Measurements from ENCODE around the gene SOX6. TPM values are rescaled to one million over a fixed set of nuclear protein-coding genes. Genes with fewer than 3 reads are reported as not detected.

The SOX6 gene
- total RNA-seq, 2 experiments from 2014 or later = 0.13 TPM; not detected in 1

DNA sequence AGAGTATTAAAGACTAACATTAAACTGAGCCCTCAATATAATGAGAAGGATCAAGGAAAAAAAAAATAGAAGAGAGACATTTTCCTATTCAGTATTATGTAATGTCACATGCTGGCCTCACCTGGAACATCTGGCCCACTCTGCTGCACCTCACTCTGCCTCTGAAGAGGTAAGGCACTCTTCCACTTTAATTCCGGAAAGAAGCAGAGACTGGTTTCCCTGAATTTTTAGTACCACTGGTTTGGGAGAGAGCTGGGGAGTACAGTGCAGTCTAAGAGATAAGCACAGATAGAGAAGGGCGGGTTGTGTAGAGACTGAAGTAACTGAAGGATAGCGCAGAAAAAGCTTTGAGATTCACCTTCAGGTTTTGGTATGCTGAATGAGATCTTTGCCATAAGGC lies 178.7 kb downstream of the SOX6 start:
- Histone ChIP-seq H2AFZ (ENCODE audit: low read length) (no peak overlapping the region), H3K9me2 (ENCODE audit: insufficient read depth, low read length) (no peaks in the 10 kb centered on the region), H3K79me2 (ENCODE audit: insufficient read depth, low read depth, low read length) (no peaks in the 10 kb centered on the region), H3K4me2 (ENCODE audit: low read length) (no peak overlapping the region), H3K27ac (ENCODE audit: low read depth, low read length, poor library complexity, severe bottlenecking) (no peak overlapping the region), H3K4me1 (ENCODE audit: insufficient read depth, low read length, poor library complexity, severe bottlenecking) (no peaks in the 10 kb centered on the region), H3K36me3 (ENCODE audit: insufficient read depth, low read length) (no peaks in the 10 kb centered on the region), H4K20me1 (ENCODE audit: insufficient read depth, low read length) (no peaks in the 10 kb centered on the region), H3K9me3 (ENCODE audit: low read length) (no peaks in the 10 kb centered on the region), H3K4me3 (ENCODE audit: low read depth, low read length, poor library complexity, severe bottlenecking) (no peak overlapping the region)
- ChIA-PET POLR2A (no interaction called here), CTCF (ENCODE audit: unreplicated experiment) (no interaction called here)
- no peak for DNase-seq (ENCODE audit: low spot score)
- BruUV-seq (replicated peaks) = no TSS peak
- TF ChIP-seq EZH2phosphoT487 (IDR thresholded peaks at IDR 0.05; ENCODE audit: borderline replicate concordance, low read depth, low read length) (no peak), CTCF (conservative IDR thresholded peaks at IDR 0.05; ENCODE audit: low read length) (no peak)
- intact Hi-C loops (cut with micrococcal nuclease; ENCODE audit: unreplicated experiment) = no loop called here

DNA sequence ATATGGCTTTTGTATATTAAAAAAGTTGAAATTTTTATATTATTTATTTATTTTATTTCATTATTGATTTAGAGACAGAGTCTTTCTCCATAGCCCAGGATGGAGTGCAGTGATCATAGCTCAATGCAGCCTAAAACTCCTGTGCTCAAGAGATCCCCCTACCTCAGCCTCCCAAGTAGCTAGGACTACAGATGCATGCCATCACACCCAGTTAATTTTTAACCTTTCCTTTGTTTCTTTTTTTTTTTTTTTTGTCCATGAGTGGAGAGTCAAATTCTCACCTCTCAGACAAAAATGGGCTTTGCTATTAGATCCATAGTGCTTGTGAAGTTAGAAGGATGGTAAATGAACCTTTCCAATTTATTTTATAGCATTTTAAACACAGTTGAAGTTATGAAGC lies 182.5 kb downstream of the SOX6 start:
- Histone ChIP-seq H3K4me2 (ENCODE audit: low read length) (no peak overlapping the region), H4K20me1 (ENCODE audit: insufficient read depth, low read length) (no peaks in the 10 kb centered on the region), H3K4me1 (ENCODE audit: insufficient read depth, low read length, poor library complexity, severe bottlenecking) (no peaks in the 10 kb centered on the region), H3K36me3 (ENCODE audit: insufficient read depth, low read length) (no peaks in the 10 kb centered on the region), H3K27ac (ENCODE audit: low read depth, low read length, poor library complexity, severe bottlenecking) (no peak overlapping the region), H3K79me2 (ENCODE audit: insufficient read depth, low read depth, low read length) (no peaks in the 10 kb centered on the region), H2AFZ (ENCODE audit: low read length) (no peak overlapping the region), H3K9me2 (ENCODE audit: insufficient read depth, low read length) (no peaks in the 10 kb centered on the region), H3K9me3 (ENCODE audit: low read length) (no peaks in the 10 kb centered on the region), H3K4me3 (ENCODE audit: low read depth, low read length, poor library complexity, severe bottlenecking) (no peak overlapping the region)
- no TSS peak for BruUV-seq (replicated peaks)
- ChIA-PET POLR2A (interaction anchor here (0.7 to 1.3 kb wide), 3 partner anchors 11 to 575 kb away, joined by 3 to 11 read pairs (median 4); no protein-coding TSS in a partner anchor), CTCF (ENCODE audit: unreplicated experiment) (no interaction called here)
- intact Hi-C loops (cut with micrococcal nuclease; ENCODE audit: unreplicated experiment) = no loop called here
- no peak for DNase-seq (ENCODE audit: low spot score)
- TF ChIP-seq CTCF (conservative IDR thresholded peaks at IDR 0.05; ENCODE audit: low read length) (no peak), EZH2phosphoT487 (IDR thresholded peaks at IDR 0.05; ENCODE audit: borderline replicate concordance, low read depth, low read length) (no peak)

DNA sequence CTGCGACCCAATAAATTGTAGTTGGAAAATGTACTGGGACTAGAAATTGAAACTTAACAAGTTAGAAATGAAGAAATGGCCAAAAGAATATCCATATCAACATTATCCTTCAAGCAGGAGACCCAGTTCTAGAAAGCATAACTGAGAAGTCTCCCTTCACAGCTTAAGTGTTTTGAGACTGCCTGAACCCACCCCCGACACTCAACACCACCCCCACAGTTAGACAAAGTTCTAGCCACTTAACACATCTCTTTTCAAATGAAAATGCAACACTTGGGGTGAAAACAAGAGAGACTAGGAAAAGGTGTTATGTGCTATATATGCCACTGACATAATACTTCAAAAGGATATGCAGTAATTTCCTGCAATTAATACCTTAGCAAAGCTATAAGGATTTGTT lies 184.5 kb downstream of the SOX6 start:
- CTCF ChIA-PET (ENCODE audit: unreplicated experiment) = no interaction called here
- no peak overlapping the region for H3K27ac ChIP-seq (ENCODE audit: low read depth, low read length, poor library complexity, severe bottlenecking)
- intact Hi-C loops (cut with micrococcal nuclease; ENCODE audit: unreplicated experiment) = no loop called here
- POLR2A ChIA-PET = no interaction called here
- no peak for TF ChIP-seq CTCF (conservative IDR thresholded peaks at IDR 0.05; ENCODE audit: low read length)
- no peak for TF ChIP-seq EZH2phosphoT487 (IDR thresholded peaks at IDR 0.05; ENCODE audit: borderline replicate concordance, low read depth, low read length)
- no peak overlapping the region for H3K4me2 ChIP-seq (ENCODE audit: low read length)
- H3K4me3 ChIP-seq (ENCODE audit: low read depth, low read length, poor library complexity, severe bottlenecking) = no peak overlapping the region
- no peaks in the 10 kb centered on the region for H4K20me1 ChIP-seq (ENCODE audit: insufficient read depth, low read length)
- DNase-seq (ENCODE audit: low spot score) = no peak
- BruUV-seq (replicated peaks) = no TSS peak
- no peaks in the 10 kb centered on the region for H3K9me3 ChIP-seq (ENCODE audit: low read length)
- no peaks in the 10 kb centered on the region for H3K9me2 ChIP-seq (ENCODE audit: insufficient read depth, low read length)
- no peak overlapping the region for H2AFZ ChIP-seq (ENCODE audit: low read length)
- H3K36me3 ChIP-seq (ENCODE audit: insufficient read depth, low read length) = no peaks in the 10 kb centered on the region
- no peaks in the 10 kb centered on the region for H3K79me2 ChIP-seq (ENCODE audit: insufficient read depth, low read depth, low read length)
- H3K4me1 ChIP-seq (ENCODE audit: insufficient read depth, low read length, poor library complexity, severe bottlenecking) = no peaks in the 10 kb centered on the region

Measured in OCI-LY7 (cell line).